Stimulated activated CD8-positive, alpha-beta memory T cell treated with anti-CD3 and anti-CD28 coated beads, Interleukin-7, amount 100 ng/mL, for 4 hours (primary cell): ENCODE data around the gene AHDC1.
"Not testable (repeated sequence)": the region's sequence is repeated elsewhere in the genome, so short reads cannot be mapped to it uniquely, and the experiment has no call there.

ENCODE experiments used
- DNase-seq, 2 donors: peaks; one replicate each; pipeline ENCODE4 v3.0.0-alpha.2; 2020; ENCODE audit warnings: low read depth in 2 of 2

The AHDC1 gene

GRCh38 chr1:27634177-27634984 is 30.4 kb upstream of the AHDC1 start:
- peak in 1 of 2 donors; percentile 54 for DNase-seq

- no peak for DNase-seq
These were observed 29.8 kb upstream of the AHDC1 start for GRCh38 chr1:27633640-27634176.

GRCh38 chr1:27633298-27633610 is 29.3 kb upstream of the AHDC1 start:
- DNase-seq = no peak

- DNase-seq = peak; percentile 62 to 65
These were observed 28.7 kb upstream of the AHDC1 start for GRCh38 chr1:27632387-27633297.

GRCh38 chr1:27630859-27631491 is 27.0 kb upstream of the AHDC1 start:
- no peak for DNase-seq

- no peak for DNase-seq
These were observed 24.8 kb upstream of the AHDC1 start for GRCh38 chr1:27628712-27629111.

- not testable (repeated sequence) for DNase-seq
These were observed 23.8 kb upstream of the AHDC1 start for GRCh38 chr1:27627733-27628132.

GRCh38 chr1:27627061-27627460 is 23.1 kb upstream of the AHDC1 start:
- no peak for DNase-seq

GRCh38 chr1:27626031-27626935 is 22.3 kb upstream of the AHDC1 start:
- DNase-seq = no peak

- DNase-seq = no peak
These were observed 20.7 kb upstream of the AHDC1 start for GRCh38 chr1:27624467-27625178.

GRCh38 chr1:27623327-27624212 is 19.6 kb upstream of the AHDC1 start:
- no peak for DNase-seq

GRCh38 chr1:27622828-27623227 is 18.9 kb upstream of the AHDC1 start:
- no peak for DNase-seq

GRCh38 chr1:27621051-27621920 is 17.3 kb upstream of the AHDC1 start:
- no peak for DNase-seq

GRCh38 chr1:27619782-27620438 is 16.0 kb upstream of the AHDC1 start:
- DNase-seq = not testable (repeated sequence)

- no peak for DNase-seq
These were observed 14.6 kb upstream of the AHDC1 start for GRCh38 chr1:27618341-27619082.

- DNase-seq = no peak
These were observed 13.5 kb upstream of the AHDC1 start for GRCh38 chr1:27617420-27617819.

GRCh38 chr1:27616441-27616840 is 12.5 kb upstream of the AHDC1 start:
- DNase-seq = no peak
